H1 (cell line): Measurements from ENCODE around the gene TTC34. TPM values are rescaled to one million over a fixed set of nuclear protein-coding genes. Genes with fewer than 3 reads are reported as not detected.
"Not testable (repeated sequence)": the region's sequence is repeated elsewhere in the genome, so short reads cannot be mapped to it uniquely, and the experiment has no call there.

Source experiments
- CTCF ChIA-PET: fragments of 300-600 bp; sonication (Branson Sonifier 250); formaldehyde crosslinking; loops from one replicate; lab custom pipeline; 2021; ENCODE audit not compliant: partially characterized antibody; lab: Charles Lee
- POLR2A ChIA-PET: fragments of 300-600 bp; sonication (Branson Sonifier 250); formaldehyde crosslinking; loops from one replicate; lab custom pipeline; 2021; ENCODE audit warnings: inconsistent platforms; ENCODE audit not compliant: partially characterized antibody; lab: Charles Lee
- DNase-seq, 2 experiments: peaks; one replicate each; pipeline versions ENCODE4 v3.0.0 to v3.0.0-alpha.2; 2010 to 2022; ENCODE audit warnings: low spot score in 2 of 2, low read depth in 1 of 2, mixed read lengths in 1 of 2
- FAIRE-seq: peaks from 2 replicates; lab custom pipeline; 2011; peaks lifted over from hg19 to GRCh38; lab: Jason Lieb, UNC
- H2AFZ ChIP-seq: 2 replicates; pipeline ENCODE4 v1.8.1; 2012; ENCODE audit warnings: low read length, inconsistent platforms
- H2AK5ac ChIP-seq: 2 replicates; pipeline ENCODE4 v1.6.1; 2013; ENCODE audit warnings: low read depth, low read length
- H2BK120ac ChIP-seq: replicated peaks from 2 replicates; pipeline ENCODE3; 2013; ENCODE audit warnings: low read depth, low read length, inconsistent platforms
- H2BK12ac ChIP-seq: 2 replicates; pipeline ENCODE4 v1.6.1; 2013; ENCODE audit warnings: low read depth, low read length
- H2BK15ac ChIP-seq: 2 replicates; pipeline ENCODE4 v1.6.1; 2013; ENCODE audit warnings: low read length
- H2BK20ac ChIP-seq: 2 replicates; pipeline ENCODE4 v1.6.1; 2013; ENCODE audit warnings: low read length
- H2BK5ac ChIP-seq: 2 replicates; pipeline ENCODE4 v1.6.1; 2013; ENCODE audit warnings: low read depth, low read length
- H3K14ac ChIP-seq: 2 replicates; pipeline ENCODE4 v1.6.1; 2013; ENCODE audit warnings: inconsistent platforms; ENCODE audit not compliant: insufficient read length
- H3K18ac ChIP-seq: 2 replicates; pipeline ENCODE4 v1.6.1; 2013; ENCODE audit warnings: low read length; ENCODE audit errors: extremely low read depth
- H3K23ac ChIP-seq: 2 replicates; pipeline ENCODE4 v1.6.1; 2013; ENCODE audit warnings: inconsistent platforms; ENCODE audit not compliant: insufficient read length
- H3K23me2 ChIP-seq: 2 replicates; pipeline ENCODE4 v1.6.1; 2013; ENCODE audit warnings: low read depth, low read length
- H3K27ac ChIP-seq: 2 replicates; pipeline ENCODE4 v1.6.1; 2011; ENCODE audit warnings: low read depth, low read length, inconsistent platforms
- H3K27me3 ChIP-seq, 4 experiments: replicated peaks in 1 of 4; 1 replicate in 1 of 4; 2 replicates in 3 of 4; pipeline versions ENCODE4 v1.6.1 to v1.8.1; 2011 to 2013; ENCODE audit warnings: low read length in 3 of 4, mild to moderate bottlenecking in 3 of 4, inconsistent platforms in 2 of 4, mixed read lengths in 2 of 4, moderate library complexity in 1 of 4; ENCODE audit not compliant: control insufficient read depth in 3 of 4, insufficient read depth in 3 of 4; ENCODE audit errors: extremely low read depth in 1 of 4
- H3K36me3 ChIP-seq, 4 experiments: 2 replicates each; pipeline versions ENCODE4 v1.6.1 to v1.8.1; 2011 to 2013; ENCODE audit warnings: mild to moderate bottlenecking in 4 of 4, low read length in 3 of 4, moderate library complexity in 2 of 4, control low read depth in 1 of 4, inconsistent platforms in 1 of 4; ENCODE audit not compliant: insufficient read depth in 4 of 4, control insufficient read depth in 2 of 4
- H3K4ac ChIP-seq: replicated peaks from 2 replicates; pipeline ENCODE3; 2013; ENCODE audit warnings: low read length, low read depth, mixed read lengths, inconsistent platforms; ENCODE audit not compliant: insufficient read length
- H3K4me1 ChIP-seq, 4 experiments: replicated peaks in 1 of 4; 1 replicate in 1 of 4; 2 replicates in 3 of 4; pipeline versions ENCODE4 v1.6.1 to v1.8.1; 2011 to 2013; ENCODE audit warnings: low read length in 3 of 4, inconsistent platforms in 2 of 4, mixed read lengths in 1 of 4; ENCODE audit not compliant: insufficient read depth in 4 of 4, control insufficient read depth in 3 of 4
- H3K4me2 ChIP-seq, 2 experiments: 2 replicates each; pipeline versions ENCODE4 v1.6.1 to v1.8.1; 2011 to 2013; ENCODE audit warnings: low read depth in 2 of 2, low read length in 2 of 2, control low read depth in 1 of 2, inconsistent platforms in 1 of 2, mild to moderate bottlenecking in 1 of 2; ENCODE audit not compliant: insufficient read depth in 1 of 2
- H3K4me3 ChIP-seq, 4 experiments: fragments of 200-600, 300-600 bp in 1 of 4; sonication (generic), shearing (Covaris generic), sonication (Bioruptor Twin) in 1 of 4; 2 replicates each; pipeline versions ENCODE4 v1.5.1 to v1.8.1; 2011 to 2016; ENCODE audit warnings: low read length in 4 of 4, low read depth in 3 of 4, control low read depth in 2 of 4, inconsistent platforms in 2 of 4, mild to moderate bottlenecking in 2 of 4, mixed read lengths in 1 of 4, moderate library complexity in 1 of 4; ENCODE audit not compliant: insufficient read depth in 2 of 4; ENCODE audit errors: extremely low read depth in 1 of 4
- H3K56ac ChIP-seq: replicated peaks from 2 replicates; pipeline ENCODE3; 2013; ENCODE audit warnings: low read depth, mild to moderate bottlenecking, mixed read lengths, low read length, inconsistent platforms; ENCODE audit not compliant: insufficient read length
- H3K79me1 ChIP-seq: 2 replicates; pipeline ENCODE4 v1.6.1; 2013; ENCODE audit warnings: low read depth, low read length, control low read depth
- H3K79me2 ChIP-seq, 2 experiments: 2 replicates each; pipeline versions ENCODE4 v1.6.1 to v1.8.1; 2012 to 2013; ENCODE audit warnings: low read length in 2 of 2, mild to moderate bottlenecking in 2 of 2, inconsistent platforms in 1 of 2; ENCODE audit not compliant: insufficient read depth in 2 of 2, control insufficient read depth in 1 of 2
- H3K9ac ChIP-seq, 4 experiments: replicated peaks in 1 of 4; 1 replicate in 1 of 4; 2 replicates in 3 of 4; pipeline versions ENCODE4 v1.6.1 to v1.8.1; 2011 to 2013; ENCODE audit warnings: low read depth in 3 of 4, low read length in 3 of 4, control low read depth in 2 of 4, mild to moderate bottlenecking in 2 of 4, moderate library complexity in 2 of 4, inconsistent platforms in 1 of 4; ENCODE audit errors: extremely low read depth in 1 of 4
- H3K9me3 ChIP-seq, 2 experiments: 2 replicates each; pipeline versions ENCODE4 v1.6.1 to v1.8.1; 2012 to 2013; ENCODE audit warnings: mild to moderate bottlenecking in 2 of 2, moderate library complexity in 2 of 2, control low read depth in 1 of 2, inconsistent platforms in 1 of 2, low read depth in 1 of 2, low read length in 1 of 2, mixed read lengths in 1 of 2; ENCODE audit not compliant: insufficient read depth in 2 of 2
- H4K20me1 ChIP-seq, 2 experiments: replicated peaks in 1 of 2; 2 replicates each; pipeline versions ENCODE3 to v1.8.1; 2011 to 2013; ENCODE audit warnings: inconsistent platforms in 2 of 2, low read length in 2 of 2, mild to moderate bottlenecking in 1 of 2; ENCODE audit not compliant: insufficient read depth in 2 of 2, control insufficient read depth in 1 of 2
- H4K5ac ChIP-seq: 2 replicates; pipeline ENCODE4 v1.6.1; 2013; ENCODE audit warnings: low read length, low read depth, mixed read lengths, inconsistent platforms; ENCODE audit not compliant: insufficient read length
- H4K8ac ChIP-seq: 2 replicates; pipeline ENCODE4 v1.8.0; 2013; ENCODE audit warnings: mild to moderate bottlenecking, moderate library complexity, low read length, inconsistent platforms; ENCODE audit not compliant: insufficient read depth; ENCODE audit errors: extremely low read depth
- H4K91ac ChIP-seq: replicated peaks from 2 replicates; pipeline ENCODE3; 2013; ENCODE audit warnings: low read length, mixed read lengths, inconsistent platforms; ENCODE audit not compliant: insufficient read length
- WGBS, 2 experiments: shearing (Covaris generic) in 1 of 2; methylation state at CpG; one replicate each; pipeline versions ENCODE4 v1.1.6 to v1.1.7; 2013 to 2015; ENCODE audit warnings: low lambda C conversion rate in 2 of 2, mixed read lengths in 2 of 2, inconsistent platforms in 1 of 2, low coverage in 1 of 2, missing lambda C conversion rate in 1 of 2; ENCODE audit not compliant: insufficient replicate concordance in 2 of 2, insufficient coverage in 1 of 2, insufficient read length in 1 of 2; ENCODE audit errors: extremely low coverage in 1 of 2, missing lambda C conversion rate in 1 of 2; 5-methylcytosine and 5-hydroxymethylcytosine counted together
- polyA plus RNA-seq, 7 experiments: library from polyadenylated mRNA; depleted of rRNA in 3 of 7; stranded (reverse) in 5 of 7; unstranded in 2 of 7; fragments of >200 nt in 5 of 7; fragments of 200-250 nt in 2 of 7; gene quantifications; 1 replicate in 5 of 7; 2 replicates in 1 of 7; 4 replicates in 1 of 7; pipeline versions ENCODE4 v1.2.1 to v1.2.3, GENCODE V29; 2011 to 2013; ENCODE audit warnings: missing spikeins in 2 of 7, mixed read lengths in 2 of 7
- total RNA-seq: library from RNA; stranded (reverse); fragmentation: NEBNext Ultra II Directional; extraction: Animal tissue kit (Norgen Biotek cat#: 25700); gene quantifications from 2 replicates; pipeline ENCODE4 v1.2.1, GENCODE V29; 2021

TTC34 gene
- total and polyA plus RNA-seq, 2 of the 8 experiments (the other 6 are each of a cell fraction or from before 2014, with no cell fraction given): 0.23 to 0.50 TPM

GRCh38 chr1:2687174-2687591, 114.3 kb downstream of the TTC34 start:
- H3K36me3 ChIP-seq, H3K14ac ChIP-seq, CTCF ChIA-PET, H3K4ac ChIP-seq, H2BK15ac ChIP-seq, H3K4me1 ChIP-seq, H4K91ac ChIP-seq, H4K8ac ChIP-seq, H3K79me2 ChIP-seq, H4K5ac ChIP-seq, H3K79me1 ChIP-seq, H2BK12ac ChIP-seq, H2AK5ac ChIP-seq, H4K20me1 ChIP-seq, H2BK120ac ChIP-seq, H3K4me3 ChIP-seq, H2AFZ ChIP-seq, H3K56ac ChIP-seq, H3K27ac ChIP-seq, H3K18ac ChIP-seq, H3K23ac ChIP-seq, DNase-seq, FAIRE-seq, H3K27me3 ChIP-seq, H3K23me2 ChIP-seq, H3K9ac ChIP-seq, POLR2A ChIA-PET, H2BK20ac ChIP-seq, H3K4me2 ChIP-seq, H2BK5ac ChIP-seq: not testable (repeated sequence)
- peaks cover 16 to 71% of the 10 kb centered on the region in 2 experiments for H3K9me3 ChIP-seq
- 75% methylated on average over 14 of the region's 14 CpGs; no CpG with 5 or more reads in 1 of the 2 experiments for WGBS, 2 experiments

GRCh38 chr1:2686091-2686863, 115.2 kb downstream of the TTC34 start:
- H3K27ac ChIP-seq, H2AK5ac ChIP-seq, H3K23me2 ChIP-seq, H3K18ac ChIP-seq, H2BK120ac ChIP-seq, H3K4ac ChIP-seq, H2BK20ac ChIP-seq, H3K79me1 ChIP-seq, H4K8ac ChIP-seq, H2BK5ac ChIP-seq, H2BK15ac ChIP-seq, H4K20me1 ChIP-seq, H4K5ac ChIP-seq, H3K79me2 ChIP-seq, H2AFZ ChIP-seq, H3K14ac ChIP-seq, H3K9ac ChIP-seq, H2BK12ac ChIP-seq, H3K4me2 ChIP-seq, H3K27me3 ChIP-seq, H3K4me1 ChIP-seq, POLR2A ChIA-PET, H3K23ac ChIP-seq, H3K56ac ChIP-seq, H3K4me3 ChIP-seq, CTCF ChIA-PET, FAIRE-seq, DNase-seq, H4K91ac ChIP-seq, H3K36me3 ChIP-seq: not testable (repeated sequence)
- WGBS, 2 experiments: 65% methylated on average over 11 of the region's 23 CpGs; no CpG with 5 or more reads in 1 of the 2 experiments
- peaks cover 16 to 70% of the 10 kb centered on the region in 2 experiments for H3K9me3 ChIP-seq
